ENCODE data around the gene RNF144A.

- TF ChIP-seq POLR2AphosphoS5 (IDR thresholded peaks at IDR 0.05; ENCODE audit: low read depth, low read length) (no peak), ESRRA (CRISPR knock-in tag; IDR thresholded peaks at IDR 0.05; ENCODE audit: low read depth) (no peak), PAWR (CRISPR knock-in tag; IDR thresholded peaks at IDR 0.05; ENCODE audit: borderline replicate concordance) (no peak), SRSF1 (optimal IDR thresholded peaks at IDR 0.05; ENCODE audit: low read depth, low read length) (no peak), MED1 (CRISPR knock-in tag; IDR thresholded peaks at IDR 0.05) (no peak), ZNF891 (CRISPR knock-in tag; IDR thresholded peaks at IDR 0.05) (no peak), FOSL1 (CRISPR knock-in tag; IDR thresholded peaks at IDR 0.05; ENCODE audit: borderline replicate concordance) (no peak), EED (CRISPR knock-in tag; IDR thresholded peaks at IDR 0.05) (no peak)
- TF ChIP-seq, protein P1, sequence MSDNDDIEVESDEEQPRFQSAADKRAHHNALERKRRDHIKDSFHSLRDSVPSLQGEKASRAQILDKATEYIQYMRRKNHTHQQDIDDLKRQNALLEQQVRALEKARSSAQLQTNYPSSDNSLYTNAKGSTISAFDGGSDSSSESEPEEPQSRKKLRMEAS (IDR thresholded peaks at IDR 0.05): no peak
- TF ChIP-seq, protein P2, sequence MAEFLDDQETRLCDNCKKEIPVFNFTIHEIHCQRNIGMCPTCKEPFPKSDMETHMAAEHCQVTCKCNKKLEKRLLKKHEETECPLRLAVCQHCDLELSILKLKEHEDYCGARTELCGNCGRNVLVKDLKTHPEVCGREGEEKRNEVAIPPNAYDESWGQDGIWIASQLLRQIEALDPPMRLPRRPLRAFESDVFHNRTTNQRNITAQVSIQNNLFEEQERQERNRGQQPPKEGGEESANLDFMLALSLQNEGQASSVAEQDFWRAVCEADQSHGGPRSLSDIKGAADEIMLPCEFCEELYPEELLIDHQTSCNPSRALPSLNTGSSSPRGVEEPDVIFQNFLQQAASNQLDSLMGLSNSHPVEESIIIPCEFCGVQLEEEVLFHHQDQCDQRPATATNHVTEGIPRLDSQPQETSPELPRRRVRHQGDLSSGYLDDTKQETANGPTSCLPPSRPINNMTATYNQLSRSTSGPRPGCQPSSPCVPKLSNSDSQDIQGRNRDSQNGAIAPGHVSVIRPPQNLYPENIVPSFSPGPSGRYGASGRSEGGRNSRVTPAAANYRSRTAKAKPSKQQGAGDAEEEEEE (CRISPR knock-in tag; IDR thresholded peaks at IDR 0.05; ENCODE audit: borderline replicate concordance): no peak
These were observed 6.1 kb downstream of the RNF144A start for GRCh38 chr2:6923319-6923718.

Data from HepG2 (cell line).